ENCODE data around the gene SLC27A5. TPM values are rescaled to one million over a fixed set of nuclear protein-coding genes. Genes with fewer than 3 reads are reported as not detected.
A peak's percentile ranks its signal among the peaks of the same experiment; 100 is the strongest.

SLC27A5 gene
- total and polyA plus RNA-seq, 2 of the 13 experiments (the other 11 are each of a cell fraction or from before 2014, with no cell fraction given): 30.3 to 40.2 TPM

GRCh38 chr19:58543826-58544590, 32.2 kb upstream of the SLC27A5 start, which contains the start of gene TRIM28 (continued):
- TF ChIP-seq ZNF670 (CRISPR knock-in tag; IDR thresholded peaks at IDR 0.05; ENCODE audit: borderline replicate concordance): no peak
- TF ChIP-seq HNF1B (CRISPR knock-in tag; IDR thresholded peaks at IDR 0.05): peak; percentile 80
- TF ChIP-seq TFAP4 (IDR thresholded peaks at IDR 0.05; ENCODE audit: borderline replicate concordance, low read depth): 0 out of 2 replicates have a peak, but pooled peaks have one; percentile 22
- 0 out of 2 replicates have a peak, but pooled peaks have one; percentile 38 for TF ChIP-seq ZZZ3 (CRISPR knock-in tag; IDR thresholded peaks at IDR 0.05; ENCODE audit: borderline replicate concordance)
- TF ChIP-seq TSC22D2 (CRISPR knock-in tag; IDR thresholded peaks at IDR 0.05; ENCODE audit: borderline replicate concordance): no peak
- TF ChIP-seq, protein P1, sequence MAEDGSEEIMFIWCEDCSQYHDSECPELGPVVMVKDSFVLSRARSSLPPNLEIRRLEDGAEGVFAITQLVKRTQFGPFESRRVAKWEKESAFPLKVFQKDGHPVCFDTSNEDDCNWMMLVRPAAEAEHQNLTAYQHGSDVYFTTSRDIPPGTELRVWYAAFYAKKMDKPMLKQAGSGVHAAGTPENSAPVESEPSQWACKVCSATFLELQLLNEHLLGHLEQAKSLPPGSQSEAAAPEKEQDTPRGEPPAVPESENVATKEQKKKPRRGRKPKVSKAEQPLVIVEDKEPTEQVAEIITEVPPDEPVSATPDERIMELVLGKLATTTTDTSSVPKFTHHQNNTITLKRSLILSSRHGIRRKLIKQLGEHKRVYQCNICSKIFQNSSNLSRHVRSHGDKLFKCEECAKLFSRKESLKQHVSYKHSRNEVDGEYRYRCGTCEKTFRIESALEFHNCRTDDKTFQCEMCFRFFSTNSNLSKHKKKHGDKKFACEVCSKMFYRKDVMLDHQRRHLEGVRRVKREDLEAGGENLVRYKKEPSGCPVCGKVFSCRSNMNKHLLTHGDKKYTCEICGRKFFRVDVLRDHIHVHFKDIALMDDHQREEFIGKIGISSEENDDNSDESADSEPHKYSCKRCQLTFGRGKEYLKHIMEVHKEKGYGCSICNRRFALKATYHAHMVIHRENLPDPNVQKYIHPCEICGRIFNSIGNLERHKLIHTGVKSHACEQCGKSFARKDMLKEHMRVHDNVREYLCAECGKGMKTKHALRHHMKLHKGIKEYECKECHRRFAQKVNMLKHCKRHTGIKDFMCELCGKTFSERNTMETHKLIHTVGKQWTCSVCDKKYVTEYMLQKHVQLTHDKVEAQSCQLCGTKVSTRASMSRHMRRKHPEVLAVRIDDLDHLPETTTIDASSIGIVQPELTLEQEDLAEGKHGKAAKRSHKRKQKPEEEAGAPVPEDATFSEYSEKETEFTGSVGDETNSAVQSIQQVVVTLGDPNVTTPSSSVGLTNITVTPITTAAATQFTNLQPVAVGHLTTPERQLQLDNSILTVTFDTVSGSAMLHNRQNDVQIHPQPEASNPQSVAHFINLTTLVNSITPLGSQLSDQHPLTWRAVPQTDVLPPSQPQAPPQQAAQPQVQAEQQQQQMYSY (CRISPR knock-in tag; IDR thresholded peaks at IDR 0.05): peak; percentile 47; the same call in 1 of the 2 replicates
- TF ChIP-seq ZBTB37 (CRISPR knock-in tag; IDR thresholded peaks at IDR 0.05): no peak
- TF ChIP-seq, protein P2, sequence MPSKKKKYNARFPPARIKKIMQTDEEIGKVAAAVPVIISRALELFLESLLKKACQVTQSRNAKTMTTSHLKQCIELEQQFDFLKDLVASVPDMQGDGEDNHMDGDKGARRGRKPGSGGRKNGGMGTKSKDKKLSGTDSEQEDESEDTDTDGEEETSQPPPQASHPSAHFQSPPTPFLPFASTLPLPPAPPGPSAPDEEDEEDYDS (CRISPR knock-in tag; IDR thresholded peaks at IDR 0.05): peak; percentile 89
- TF ChIP-seq ZNF549 (CRISPR knock-in tag; IDR thresholded peaks at IDR 0.05): no peak
- TF ChIP-seq ZNF609 (CRISPR knock-in tag; IDR thresholded peaks at IDR 0.05; ENCODE audit: borderline replicate concordance): no peak
- TF ChIP-seq RELA (CRISPR knock-in tag; IDR thresholded peaks at IDR 0.05): no peak
- TF ChIP-seq KLF9 (CRISPR knock-in tag; IDR thresholded peaks at IDR 0.05; ENCODE audit: low read depth): 0 out of 2 replicates have a peak, but pooled peaks have one; percentile 58
- TF ChIP-seq RBM22 (optimal IDR thresholded peaks at IDR 0.05; ENCODE audit: low read length): no peak
- no peak for TF ChIP-seq AGO1 (IDR thresholded peaks at IDR 0.05; ENCODE audit: low read depth, low read length, poor library complexity, severe bottlenecking)

All from HepG2 (cell line).